GM20000 (cell line): ENCODE results near the gene MEIOB.

Experiments
- DNase-seq: peaks from one replicate; pipeline ENCODE4 v3.0.0; 2012; ENCODE audit warnings: low spot score
- TF ChIP-seq, protein P1 (sequence below): IDR thresholded peaks from 2 replicates; pipeline ENCODE4 v1.5.1; 2012; ENCODE audit warnings: mild to moderate bottlenecking, control low read depth; ENCODE audit errors: extremely low read depth, missing control alignments

Gene MEIOB

DNA sequence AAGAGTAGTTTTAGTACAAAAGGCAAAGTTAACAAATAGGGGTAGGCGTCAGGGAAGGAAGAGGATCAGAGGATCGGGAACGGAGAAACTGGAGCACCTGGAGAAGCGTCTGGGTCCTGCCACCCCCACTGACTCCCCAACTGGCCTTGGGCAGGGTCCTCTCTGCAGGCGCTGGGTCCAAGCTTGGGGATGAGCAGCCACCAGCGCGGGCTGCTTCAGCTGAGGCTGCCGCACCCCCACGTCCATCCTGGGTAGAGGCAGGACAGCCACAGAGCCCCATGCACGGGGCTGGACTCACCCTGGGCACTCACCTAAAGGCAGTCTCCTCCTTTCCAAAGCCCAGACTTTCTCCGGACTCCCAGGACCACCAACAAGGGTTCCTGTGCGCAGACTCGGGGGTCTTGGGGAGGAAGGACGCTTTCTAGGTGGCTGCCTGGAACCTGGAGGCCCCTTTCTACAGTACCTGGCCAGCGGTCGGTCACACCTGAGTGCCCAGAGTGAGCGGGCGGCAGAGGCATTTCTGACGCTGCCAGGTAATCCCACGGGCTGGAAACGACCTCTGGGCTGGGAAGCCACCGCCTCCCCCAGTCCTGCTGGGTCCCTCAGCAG, 45.2 kb upstream of the MEIOB start:
- TF ChIP-seq, protein P1, sequence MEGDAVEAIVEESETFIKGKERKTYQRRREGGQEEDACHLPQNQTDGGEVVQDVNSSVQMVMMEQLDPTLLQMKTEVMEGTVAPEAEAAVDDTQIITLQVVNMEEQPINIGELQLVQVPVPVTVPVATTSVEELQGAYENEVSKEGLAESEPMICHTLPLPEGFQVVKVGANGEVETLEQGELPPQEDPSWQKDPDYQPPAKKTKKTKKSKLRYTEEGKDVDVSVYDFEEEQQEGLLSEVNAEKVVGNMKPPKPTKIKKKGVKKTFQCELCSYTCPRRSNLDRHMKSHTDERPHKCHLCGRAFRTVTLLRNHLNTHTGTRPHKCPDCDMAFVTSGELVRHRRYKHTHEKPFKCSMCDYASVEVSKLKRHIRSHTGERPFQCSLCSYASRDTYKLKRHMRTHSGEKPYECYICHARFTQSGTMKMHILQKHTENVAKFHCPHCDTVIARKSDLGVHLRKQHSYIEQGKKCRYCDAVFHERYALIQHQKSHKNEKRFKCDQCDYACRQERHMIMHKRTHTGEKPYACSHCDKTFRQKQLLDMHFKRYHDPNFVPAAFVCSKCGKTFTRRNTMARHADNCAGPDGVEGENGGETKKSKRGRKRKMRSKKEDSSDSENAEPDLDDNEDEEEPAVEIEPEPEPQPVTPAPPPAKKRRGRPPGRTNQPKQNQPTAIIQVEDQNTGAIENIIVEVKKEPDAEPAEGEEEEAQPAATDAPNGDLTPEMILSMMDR: no peak
- DNase-seq: no peak

DNA sequence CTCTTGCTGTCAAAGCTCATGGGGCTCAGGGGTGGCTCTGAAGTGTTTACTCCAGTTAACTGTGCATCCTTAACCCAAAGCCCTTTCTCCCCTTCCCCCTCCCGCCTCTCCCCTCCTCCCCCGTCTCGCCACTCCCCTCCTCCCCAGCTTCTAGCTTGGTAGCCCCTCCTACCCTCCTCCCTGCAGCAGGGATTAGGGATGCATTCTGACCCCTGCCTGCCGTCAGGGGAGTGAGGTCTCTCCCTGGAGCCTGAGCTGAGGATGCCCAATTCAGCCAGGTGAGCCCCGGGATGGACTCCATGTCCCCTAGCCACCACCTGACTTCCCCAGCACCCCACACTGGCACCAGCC, 44.7 kb upstream of the MEIOB start:
- no peak for DNase-seq
- TF ChIP-seq, protein P1: no peak

DNA sequence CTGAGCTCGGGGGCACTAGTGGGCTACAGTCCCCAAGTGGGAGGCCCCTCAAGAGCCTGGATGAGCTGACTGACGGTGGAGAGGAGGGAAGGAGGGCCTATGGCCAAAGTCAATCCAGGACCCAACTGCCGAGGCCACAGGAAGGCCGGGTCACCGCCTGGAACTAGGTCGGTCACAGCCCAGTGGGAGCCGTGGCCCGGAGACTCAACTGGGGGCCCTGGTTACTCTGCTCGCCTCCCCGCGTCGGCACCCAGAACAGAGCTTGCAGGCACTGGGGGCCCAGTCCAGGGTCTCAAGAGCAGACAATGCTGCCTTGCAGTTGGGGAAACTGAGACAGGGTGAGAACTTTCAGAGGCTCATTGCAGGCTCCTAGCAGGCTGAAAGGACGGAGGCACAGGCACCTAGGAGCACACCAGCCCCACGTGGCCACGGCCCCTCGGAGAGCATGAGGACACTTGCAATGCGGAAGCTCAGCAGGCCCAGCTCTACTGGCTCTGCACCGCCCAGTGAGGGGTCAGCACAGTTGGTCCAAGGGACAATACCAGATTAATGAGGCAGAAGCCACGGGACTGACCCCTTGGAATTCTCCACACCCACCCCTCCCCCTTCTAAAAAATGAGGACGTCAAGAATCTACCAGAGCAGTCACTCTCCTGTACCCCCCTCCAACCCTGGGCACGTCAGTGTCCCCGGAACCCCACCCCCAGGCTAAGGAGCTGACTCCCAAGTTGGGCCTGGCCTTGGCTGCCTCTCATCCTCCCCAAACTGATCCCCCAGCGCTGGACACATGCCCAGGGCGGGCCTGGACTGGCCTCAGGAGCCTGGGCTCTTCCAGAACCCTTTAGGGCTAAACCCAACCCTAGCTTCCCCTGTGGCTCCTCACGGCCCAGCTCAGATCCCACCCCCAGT, 44.0 kb upstream of the MEIOB start:
- TF ChIP-seq, protein P1: no peak

DNA sequence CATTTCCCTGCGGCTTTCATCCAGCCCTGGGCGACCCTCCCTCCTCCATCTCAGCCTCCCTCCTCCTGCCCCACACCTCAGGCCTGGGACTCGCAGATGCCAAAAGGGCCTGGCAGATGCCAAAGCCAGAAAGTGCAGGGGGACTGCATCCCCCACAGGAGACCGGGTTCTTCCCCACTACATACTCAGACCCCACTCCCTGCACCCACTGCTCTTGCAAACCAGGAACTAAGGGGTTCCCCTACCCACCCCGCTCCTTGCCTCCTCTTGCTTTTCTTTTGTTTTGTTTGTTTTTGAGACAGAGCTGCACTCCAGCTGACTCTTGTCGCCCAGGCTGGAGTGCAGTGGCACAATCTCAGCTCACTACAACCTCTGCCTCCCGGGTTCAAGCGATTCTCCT, 43.0 kb upstream of the MEIOB start:
- no peak for DNase-seq
- TF ChIP-seq, protein P1: no peak

More for the DNA sequence above, 44.0 kb upstream of the MEIOB start:
- DNase-seq: no peak

DNA sequence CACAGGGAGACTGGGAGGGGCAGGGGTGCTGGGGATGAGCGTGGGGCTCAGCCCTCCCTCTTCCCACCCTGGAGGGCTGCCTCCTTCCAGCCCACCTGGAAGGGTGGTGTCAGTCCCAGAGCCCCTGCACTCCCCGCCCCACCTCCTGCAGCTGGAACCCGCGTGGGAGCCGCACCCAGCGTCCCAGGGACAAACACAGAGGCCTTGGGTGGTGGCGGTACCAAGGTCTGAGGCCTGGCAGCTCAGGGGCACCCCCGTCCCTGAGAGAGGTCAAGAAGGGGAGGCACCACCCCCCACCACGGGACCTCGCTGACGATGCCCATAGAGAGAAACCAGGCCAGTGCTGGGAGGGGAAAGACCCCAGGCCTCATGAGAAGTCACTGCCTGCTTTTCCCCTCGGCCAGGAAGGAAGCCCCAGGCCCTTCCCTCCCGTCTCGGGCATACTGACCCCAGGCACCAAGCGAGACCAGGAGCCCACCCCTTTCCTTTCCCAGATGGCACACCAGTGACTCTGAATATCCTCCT, 42.2 kb upstream of the MEIOB start:
- DNase-seq: no peak
- TF ChIP-seq, protein P1: no peak

DNA sequence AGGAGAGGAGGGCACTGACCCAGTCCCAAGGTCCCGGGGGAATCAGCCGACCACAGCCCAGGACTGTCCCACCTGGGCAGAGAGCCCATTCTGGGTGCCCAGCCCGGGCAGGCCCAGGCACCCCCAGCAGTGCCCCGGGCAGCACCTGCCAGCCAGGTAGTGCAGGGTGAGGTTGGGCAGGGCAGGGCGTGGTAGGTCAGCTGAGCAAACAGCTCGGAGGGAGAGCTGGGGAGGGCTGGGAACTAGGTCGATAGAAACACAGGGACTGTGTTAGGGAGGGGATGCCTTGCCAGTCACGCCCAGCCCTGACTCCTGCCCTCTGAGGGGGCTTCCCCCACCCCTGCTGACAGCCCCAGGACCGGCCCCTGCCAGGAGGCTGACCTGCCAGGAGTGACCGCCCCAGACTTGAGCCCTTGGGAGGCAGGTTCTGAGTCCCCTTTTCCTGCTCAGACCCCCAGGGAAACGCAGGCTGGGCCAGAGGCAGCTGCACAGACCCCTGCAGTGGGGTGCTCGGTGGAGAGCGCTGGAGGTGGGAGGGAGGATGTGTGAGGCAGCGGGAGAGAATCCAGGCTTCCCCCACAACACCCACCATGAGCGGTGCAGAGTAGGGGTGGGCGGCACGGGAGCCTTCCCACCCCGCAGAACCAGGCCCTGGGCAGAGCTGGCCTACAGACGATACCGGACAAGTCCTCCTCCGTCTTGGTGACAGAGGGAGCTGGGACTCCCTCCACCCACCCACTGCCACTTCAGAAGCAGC, 41.5 kb upstream of the MEIOB start:
- TF ChIP-seq, protein P1: no peak
- no peak for DNase-seq

DNA sequence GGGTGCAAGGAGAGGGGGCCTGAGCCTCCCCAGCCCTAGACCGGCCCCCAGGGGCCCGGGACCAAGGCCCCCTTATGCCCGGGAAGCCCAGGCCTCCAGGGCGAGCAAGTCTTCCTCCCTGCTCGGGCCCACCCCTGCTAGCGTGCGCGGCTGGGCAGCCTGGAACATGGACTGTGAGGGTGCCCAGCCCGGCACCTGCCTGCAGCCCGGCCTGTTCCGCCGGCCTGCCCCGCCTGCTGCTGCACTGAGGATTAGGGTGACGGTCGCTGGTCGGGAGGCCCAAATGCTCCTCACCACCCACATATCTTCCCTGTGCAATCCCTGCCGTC, 40.2 kb upstream of the MEIOB start:
- TF ChIP-seq, protein P1: no peak
- no peak for DNase-seq
